NT2/D1 (cell line): ENCODE measurements around the gene FCN3.

ENCODE experiments used
- SUZ12 ChIP-seq: IDR thresholded peaks from 2 replicates; pipeline ENCODE4 v1.6.1; 2011; ENCODE audit not compliant: insufficient read length, insufficient read depth; ENCODE audit errors: extremely low read depth
- YY1 ChIP-seq: IDR thresholded peaks from 2 replicates; pipeline ENCODE4 v1.6.1; 2011; ENCODE audit not compliant: insufficient read length, insufficient read depth
- ZNF274 ChIP-seq: IDR thresholded peaks from 2 replicates; pipeline ENCODE4 v1.6.1; 2011; ENCODE audit warnings: mild to moderate bottlenecking, low read depth, low read length

DNA sequence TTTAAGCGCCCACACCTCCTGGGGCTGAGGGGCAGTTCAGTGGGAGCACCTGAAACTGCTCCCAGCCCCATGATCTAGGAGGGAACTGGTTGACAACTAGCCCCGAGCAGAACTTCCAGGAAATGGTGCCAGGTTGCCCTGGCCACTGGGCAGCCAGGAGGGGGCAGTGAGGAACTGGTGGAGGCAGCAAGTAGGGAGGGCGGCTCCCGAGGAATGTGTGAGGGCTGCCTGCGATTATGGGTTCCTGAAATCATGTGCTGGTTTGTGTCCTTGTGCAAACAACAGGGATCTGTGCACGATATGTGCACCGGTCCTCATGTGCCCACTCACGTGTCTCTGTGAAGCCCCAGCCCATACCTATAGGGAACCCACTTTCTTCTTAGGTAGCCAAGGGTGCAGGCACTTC is 27.7 kb upstream of the FCN3 start:
- no peak for TF ChIP-seq ZNF274
- no peak for TF ChIP-seq YY1
- no peak for TF ChIP-seq SUZ12
